Aorta (tissue), 5 donors: ENCODE measurements around the gene SUSD2. TPM values are rescaled to one million over a fixed set of nuclear protein-coding genes. Genes with fewer than 3 reads are reported as not detected.

ENCODE experiments used
- ATAC-seq: fragments of 200-7000 bp; cut with Tn5 transposase; one replicate; pipeline ENCODE4 v1.9.1; 2022; ENCODE audit warnings: moderate library complexity; ENCODE audit not compliant: low FRiP score
- DNase-seq, 2 donors: peaks; one replicate each; pipeline ENCODE4 v3.0.0-alpha.2; 2020
- H3K27ac ChIP-seq, 2 donors: one replicate each; pipeline ENCODE4 v1.5.1; 2013; ENCODE audit warnings: low read length in 2 of 2, mild to moderate bottlenecking in 2 of 2, moderate library complexity in 2 of 2, control low read depth in 1 of 2, inconsistent platforms in 1 of 2, low read depth in 1 of 2
- H3K27me3 ChIP-seq, 2 donors: one replicate each; pipeline ENCODE4 v1.6.1; 2013; ENCODE audit warnings: control low read depth in 1 of 2, low read length in 1 of 2, mild to moderate bottlenecking in 1 of 2, moderate library complexity in 1 of 2; ENCODE audit not compliant: insufficient read depth in 2 of 2, control insufficient read depth in 1 of 2
- H3K36me3 ChIP-seq, 2 donors: one replicate each; pipeline ENCODE4 v1.6.1; 2013; ENCODE audit warnings: control low read depth in 1 of 2, low read length in 1 of 2, mild to moderate bottlenecking in 1 of 2; ENCODE audit not compliant: insufficient read depth in 2 of 2, control insufficient read depth in 1 of 2
- H3K4me1 ChIP-seq, 2 donors: one replicate each; pipeline ENCODE4 v1.6.1; 2013; ENCODE audit warnings: low read length in 2 of 2, control low read depth in 1 of 2, mild to moderate bottlenecking in 1 of 2, moderate library complexity in 1 of 2; ENCODE audit not compliant: insufficient read depth in 2 of 2, control insufficient read depth in 1 of 2
- H3K4me3 ChIP-seq, 2 donors: one replicate each; pipeline ENCODE4 v1.5.1; 2013; ENCODE audit warnings: low read length in 2 of 2, control low read depth in 1 of 2, mild to moderate bottlenecking in 1 of 2
- H3K9me3 ChIP-seq: one replicate; pipeline ENCODE4 v1.6.1; 2013; ENCODE audit warnings: mild to moderate bottlenecking, low read length; ENCODE audit not compliant: control insufficient read depth
- WGBS, 2 donors: extraction: QIAGEN DNeasy Blood & Tissue Kit; methylation state at CpG; one replicate each; pipeline ENCODE4 v1.1.7; 2013; 5-methylcytosine and 5-hydroxymethylcytosine counted together
- intact Hi-C, 2 donors: fragments of 100-400 bp; cut with DNase I; formaldehyde crosslinking; loops; one replicate each; pipeline versions ENCODE4 v1.14.2 to v1.15.0; 2022
- polyA plus RNA-seq, 2 donors: library from polyadenylated mRNA; stranded (reverse); fragments of 200-250 nt; gene quantifications; one replicate each; pipeline ENCODE4 v1.2.3, GENCODE V29; 2013
- total RNA-seq, 2 donors: library from RNA; stranded (reverse); fragmentation: NEBNext Ultra II Directional; extraction: Animal tissue kit (Norgen Biotek cat#: 25700); gene quantifications; one replicate each; pipeline ENCODE4 v1.2.1, GENCODE V29; 2021
- donor health status: healthy with polysubstance abuse.
- donor health status: Bipolar disorder and iron deficiency.
- donor health status: DM: no; HTN: no; CAD: no.
- donor health status: DM: no; HTN: no; CAD: no.
- donor health status: DM: yes; HTN: yes; CAD: no.

Gene SUSD2
- total and polyA plus RNA-seq, 4 donors = 7.1 to 79.5 (median 13.1) TPM

DNA sequence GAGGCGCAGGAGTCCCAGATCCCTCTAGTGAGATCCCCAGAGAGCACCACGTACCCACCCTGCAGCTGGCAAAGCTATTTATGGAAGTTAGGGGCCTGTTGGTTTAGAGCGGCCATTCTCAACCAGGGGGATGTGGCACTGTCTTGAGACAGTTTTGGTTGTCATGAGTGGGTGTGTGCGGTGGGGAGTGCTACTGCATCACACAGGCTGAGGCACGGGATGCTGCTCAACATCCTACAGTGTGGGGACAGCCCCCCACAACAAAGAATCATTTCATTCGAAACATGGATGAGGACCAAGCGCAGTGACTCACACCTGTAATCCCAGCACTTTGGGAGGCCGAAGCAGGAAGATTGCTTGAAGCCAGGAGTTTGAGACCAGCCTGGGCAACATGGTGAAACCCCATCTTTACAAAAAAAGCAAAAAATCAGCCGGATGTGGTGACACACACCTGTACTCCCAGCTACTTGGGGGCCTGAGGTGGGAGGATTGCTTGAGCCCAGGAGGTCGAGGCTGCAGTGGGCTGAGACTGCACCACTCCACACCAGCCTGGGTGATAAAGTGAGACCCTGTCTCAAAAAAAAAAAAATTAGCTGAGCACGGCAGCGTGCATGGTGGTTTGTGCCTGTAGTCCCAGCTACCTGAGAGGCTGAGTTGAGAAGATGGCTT, 35.4 kb downstream of the SUSD2 start:
- DNase-seq (no peak), ATAC-seq (no peak)
- 96 to 97% methylated on average over 12 of the region's 12 CpGs for WGBS, 2 donors
- intact Hi-C loops = no loop called here
- no peak overlapping the region for H3K27ac ChIP-seq
- H3K9me3 ChIP-seq = no peaks in the 10 kb centered on the region
- no peaks in the 10 kb centered on the region for H3K27me3 ChIP-seq
- no peak overlapping the region for H3K4me3 ChIP-seq
- H3K4me1 ChIP-seq = no peaks in the 10 kb centered on the region
- no peaks in the 10 kb centered on the region for H3K36me3 ChIP-seq

DNA sequence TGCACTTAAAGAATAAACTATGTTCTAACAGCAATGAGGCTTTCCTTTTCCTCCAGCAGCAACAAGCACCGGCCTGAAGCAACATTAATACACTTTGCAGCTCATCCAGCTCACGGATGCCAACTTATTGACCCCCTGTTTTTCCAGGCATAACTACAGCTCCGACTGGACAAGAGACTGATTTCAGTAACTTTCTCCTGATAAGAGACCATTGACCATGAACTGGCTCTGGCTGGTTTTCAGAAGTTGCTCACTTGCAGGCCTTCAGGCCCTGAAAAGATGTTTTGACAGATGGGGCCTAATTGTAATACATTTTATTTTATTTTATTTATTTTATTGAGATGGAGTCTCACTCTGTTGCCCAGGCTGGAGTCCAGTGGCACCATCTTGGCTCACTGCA, 36.1 kb downstream of the SUSD2 start:
- Histone ChIP-seq H3K4me1 (no peaks in the 10 kb centered on the region), H3K9me3 (no peaks in the 10 kb centered on the region), H3K4me3 (no peak overlapping the region), H3K27ac (no peak overlapping the region), H3K27me3 (no peaks in the 10 kb centered on the region), H3K36me3 (no peaks in the 10 kb centered on the region)
- DNase-seq (no peak), ATAC-seq (no peak)
- intact Hi-C loops = no loop called here
- WGBS, 2 donors = 81 to 85% methylated on average over 3 of the region's 3 CpGs

DNA sequence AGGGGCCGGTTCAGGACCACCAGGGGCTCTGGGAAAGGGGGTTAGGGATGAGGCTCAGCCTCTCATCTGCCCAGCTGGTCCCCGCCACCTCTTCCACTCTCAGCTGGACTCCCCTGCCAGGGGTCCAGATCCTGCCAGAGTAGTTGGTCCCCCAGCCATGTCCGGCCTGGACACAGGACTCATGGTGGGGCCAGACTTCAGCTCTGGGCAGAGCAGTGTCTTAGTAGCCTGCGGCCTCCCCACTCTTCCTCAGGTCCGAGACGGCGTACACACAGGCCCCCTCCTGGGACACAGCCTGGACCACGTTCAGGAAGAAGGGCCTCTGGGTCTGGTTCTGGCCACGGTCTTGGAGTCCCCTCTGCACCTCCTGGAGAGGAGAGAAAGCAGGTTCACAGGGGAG, 38.5 kb downstream of the SUSD2 start:
- no peak overlapping the region for H3K4me3 ChIP-seq
- ATAC-seq (no peak), DNase-seq (no peak)
- no peaks in the 10 kb centered on the region for H3K27me3 ChIP-seq
- no peak overlapping the region for H3K27ac ChIP-seq
- H3K36me3 ChIP-seq = no peaks in the 10 kb centered on the region
- intact Hi-C loops = no loop called here
- no peaks in the 10 kb centered on the region for H3K9me3 ChIP-seq
- 96% methylated on average over 9 of the region's 9 CpGs for WGBS, 2 donors
- H3K4me1 ChIP-seq = no peaks in the 10 kb centered on the region

DNA sequence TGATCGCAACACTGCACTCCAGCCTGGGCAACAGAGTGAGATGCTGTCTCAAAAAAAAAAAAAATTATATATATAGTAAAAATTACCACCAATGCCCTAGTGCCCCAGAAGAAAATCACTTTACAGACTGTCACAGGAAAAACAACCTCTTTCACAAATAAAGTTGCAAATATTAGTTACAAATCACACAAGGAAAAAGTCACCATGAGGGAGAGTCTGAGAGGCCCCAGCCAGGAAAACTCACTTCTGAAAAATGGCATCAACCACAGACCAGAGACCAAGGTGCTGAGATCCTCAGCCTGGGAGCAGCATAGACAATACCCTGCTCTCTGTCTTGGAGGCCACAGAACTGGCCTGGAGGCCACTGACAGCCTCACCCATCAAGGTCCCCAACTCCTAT, 43.2 kb downstream of the SUSD2 start:
- H3K9me3 ChIP-seq = no peaks in the 10 kb centered on the region
- H3K4me3 ChIP-seq = no peak overlapping the region
- H3K27me3 ChIP-seq = no peaks in the 10 kb centered on the region
- DNase-seq = no peak
- 98 to 100% methylated on average over 1 of the region's 1 CpG for WGBS, 2 donors
- intact Hi-C loops = no loop called here
- ATAC-seq = no peak
- no peaks in the 10 kb centered on the region for H3K36me3 ChIP-seq
- H3K27ac ChIP-seq = no peak overlapping the region
- no peaks in the 10 kb centered on the region for H3K4me1 ChIP-seq

GRCh38 chr22:24225044-24225601, 43.8 kb downstream of the SUSD2 start:
- Histone ChIP-seq H3K27me3 (no peaks in the 10 kb centered on the region), H3K36me3 (no peaks in the 10 kb centered on the region), H3K9me3 (no peaks in the 10 kb centered on the region), H3K27ac (no peak overlapping the region), H3K4me3 (no peak overlapping the region), H3K4me1 (no peaks in the 10 kb centered on the region)
- DNase-seq (no peak), ATAC-seq (no peak)
- intact Hi-C loops = no loop called here
- 84 to 89% methylated on average over 14 of the region's 14 CpGs for WGBS, 2 donors

DNA sequence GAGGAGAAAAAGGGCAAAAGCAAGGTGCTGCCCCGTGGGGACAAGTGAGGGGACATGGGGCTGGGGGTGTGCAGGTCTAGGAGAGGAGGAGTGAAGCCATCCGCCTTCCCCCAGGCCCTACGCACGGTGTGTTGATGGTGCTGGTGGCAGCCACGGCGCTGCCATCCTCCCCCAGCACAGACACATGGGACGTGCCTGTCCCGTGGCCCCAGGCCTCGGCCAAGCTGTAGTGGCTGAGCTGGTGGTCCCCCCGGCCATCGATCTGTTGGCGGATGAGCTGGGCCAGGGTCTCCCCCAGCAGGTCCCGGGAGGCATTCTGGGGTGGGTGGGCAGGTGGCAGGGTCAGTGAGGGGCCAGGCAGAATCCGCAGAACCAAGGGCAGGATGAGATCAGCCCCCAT, 44.7 kb downstream of the SUSD2 start:
- Histone ChIP-seq H3K4me3 (no peak overlapping the region), H3K27me3 (no peaks in the 10 kb centered on the region), H3K4me1 (no peaks in the 10 kb centered on the region), H3K9me3 (no peaks in the 10 kb centered on the region), H3K27ac (no peak overlapping the region), H3K36me3 (no peaks in the 10 kb centered on the region)
- WGBS, 2 donors = 95 to 98% methylated on average over 14 of the region's 14 CpGs
- peak; percentile 23 for ATAC-seq
- intact Hi-C loops = no loop called here
- no peak for DNase-seq

GRCh38 chr22:24230911-24231656, 49.8 kb downstream of the SUSD2 start:
- Histone ChIP-seq H3K9me3 (no peaks in the 10 kb centered on the region), H3K4me3 (no peak overlapping the region), H3K27me3 (no peaks in the 10 kb centered on the region), H3K27ac (no peak overlapping the region), H3K4me1 (no peaks in the 10 kb centered on the region), H3K36me3 (no peaks in the 10 kb centered on the region)
- peak in 1 of 2 donors; percentile 85 for DNase-seq
- intact Hi-C loops = no loop called here
- ATAC-seq = no peak
- 56 to 60% methylated on average over 18 of the region's 18 CpGs for WGBS, 2 donors

GRCh38 chr22:24231706-24232105, 50.4 kb downstream of the SUSD2 start:
- H3K27ac ChIP-seq = no peak overlapping the region
- WGBS, 2 donors = 92 to 93% methylated on average over 9 of the region's 9 CpGs
- intact Hi-C loops = no loop called here
- H3K27me3 ChIP-seq = no peaks in the 10 kb centered on the region
- H3K9me3 ChIP-seq = no peaks in the 10 kb centered on the region
- H3K4me3 ChIP-seq = no peak overlapping the region
- no peaks in the 10 kb centered on the region for H3K36me3 ChIP-seq
- DNase-seq = no peak
- H3K4me1 ChIP-seq = no peaks in the 10 kb centered on the region
- ATAC-seq = no peak

- WGBS, 2 donors = 92 to 97% methylated on average over 6 of the region's 6 CpGs
- intact Hi-C loops = no loop called here
- no peak for DNase-seq
- Histone ChIP-seq H3K9me3 (no peaks in the 10 kb centered on the region), H3K4me3 (no peak overlapping the region), H3K4me1 (no peaks in the 10 kb centered on the region), H3K27ac (no peak overlapping the region), H3K27me3 (no peaks in the 10 kb centered on the region), H3K36me3 (no peaks in the 10 kb centered on the region)
- ATAC-seq = no peak
Observed at GRCh38 chr22:24232124-24232523, 50.8 kb downstream of the SUSD2 start.
